ENCODE results near the gene CBX7.

CBX7 gene

GRCh38 chr22:39090426-39091064 lies 61.9 kb downstream of the CBX7 start:
- no peak for DNase-seq

DNA sequence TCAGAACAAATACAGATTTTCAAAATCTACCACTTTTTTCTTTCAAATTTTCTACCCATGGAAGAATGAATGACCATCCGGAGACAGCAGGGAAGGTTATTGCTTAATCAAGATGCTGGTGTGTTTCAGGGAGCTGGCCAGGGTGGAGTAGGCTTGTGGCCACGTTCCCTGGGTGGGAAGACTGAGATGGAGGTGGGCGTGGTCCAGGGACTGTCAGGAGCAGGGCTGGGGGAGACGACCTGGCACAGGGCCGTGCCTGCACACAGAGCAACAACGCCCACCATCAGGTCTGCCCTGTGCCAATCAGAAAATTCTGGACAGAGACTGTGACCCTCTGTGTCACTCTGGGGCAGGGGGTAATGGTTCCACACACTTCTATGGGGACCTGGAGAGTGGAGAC lies 62.6 kb downstream of the CBX7 start:
- DNase-seq = no peak

DNA sequence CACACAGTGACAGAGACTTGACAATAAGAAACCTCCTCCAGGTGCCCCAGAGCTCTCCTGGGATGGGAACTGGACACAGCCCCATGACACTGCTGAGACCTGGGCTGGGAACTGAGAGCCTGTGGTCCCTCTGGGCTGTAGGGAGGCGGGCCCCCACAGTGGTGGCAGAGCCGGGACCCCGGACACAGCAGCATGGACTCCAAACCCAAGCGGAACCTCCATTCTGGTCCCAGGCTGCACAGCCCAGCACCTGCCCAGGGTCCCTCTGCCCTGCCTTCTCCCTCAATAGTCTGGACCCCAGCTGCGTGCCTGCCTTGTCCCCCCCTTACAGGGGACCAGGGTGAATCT lies 63.8 kb downstream of the CBX7 start:
- DNase-seq = no peak

DNA sequence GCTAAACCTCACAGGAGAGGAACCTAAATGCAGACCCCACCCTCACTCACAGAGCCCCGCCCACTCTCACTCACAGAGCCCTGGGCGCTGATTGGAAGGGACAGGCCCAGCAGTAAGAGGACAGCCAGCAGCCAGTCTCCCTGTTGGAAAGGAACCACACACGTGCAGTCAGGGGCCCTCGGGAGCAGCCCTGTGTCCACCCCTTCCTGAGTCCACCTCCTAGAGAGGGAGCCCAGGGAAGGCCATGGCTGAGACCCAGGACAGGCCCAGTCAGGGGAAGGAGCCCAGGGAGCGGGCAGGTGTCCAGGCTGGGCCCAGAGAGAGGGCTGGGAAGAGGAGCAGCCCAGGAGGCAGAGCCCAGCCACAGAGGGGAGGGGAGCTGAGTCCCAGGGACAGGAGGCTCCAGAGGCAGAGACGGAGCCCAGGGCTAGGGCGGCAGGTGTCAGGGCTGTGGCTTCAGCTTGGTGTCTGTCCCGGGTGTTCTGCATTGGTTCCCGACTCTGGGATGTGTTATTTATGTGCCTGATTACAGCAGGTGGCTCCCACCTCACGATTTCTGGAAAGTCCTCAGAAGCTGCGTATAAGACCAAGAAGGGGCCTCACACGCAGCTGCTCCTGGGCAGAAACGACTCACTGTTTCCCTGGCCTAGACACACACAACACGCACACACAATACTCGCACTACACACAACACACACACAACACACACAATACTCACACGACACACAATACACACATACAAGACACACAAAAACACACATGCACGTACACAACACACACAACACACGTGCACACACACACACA lies 64.4 kb downstream of the CBX7 start:
- DNase-seq = peak; percentile 78

DNA sequence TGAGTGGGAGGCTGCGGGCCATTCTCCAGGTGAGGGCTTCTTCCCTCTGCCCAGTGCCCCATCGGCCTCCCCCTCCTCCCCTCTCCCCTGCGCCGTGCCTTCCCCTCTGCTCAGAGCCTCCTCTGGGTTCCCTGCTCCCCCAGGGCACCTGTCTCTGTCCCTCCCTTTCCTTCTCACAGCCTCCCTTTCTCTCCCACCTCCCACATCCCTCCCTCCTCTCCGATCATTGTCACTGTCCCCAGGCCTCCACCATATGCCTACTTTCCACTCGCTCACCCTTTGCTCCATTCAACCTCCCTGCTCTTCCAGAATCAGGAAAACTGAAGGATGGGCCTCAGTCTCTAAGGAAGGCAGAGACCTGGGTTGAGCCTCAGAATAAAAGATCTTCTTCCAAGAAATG lies 65.4 kb downstream of the CBX7 start:
- peak; percentile 15 for DNase-seq

GRCh38 chr22:39084666-39085065 lies 67.8 kb downstream of the CBX7 start:
- DNase-seq = no peak

DNA sequence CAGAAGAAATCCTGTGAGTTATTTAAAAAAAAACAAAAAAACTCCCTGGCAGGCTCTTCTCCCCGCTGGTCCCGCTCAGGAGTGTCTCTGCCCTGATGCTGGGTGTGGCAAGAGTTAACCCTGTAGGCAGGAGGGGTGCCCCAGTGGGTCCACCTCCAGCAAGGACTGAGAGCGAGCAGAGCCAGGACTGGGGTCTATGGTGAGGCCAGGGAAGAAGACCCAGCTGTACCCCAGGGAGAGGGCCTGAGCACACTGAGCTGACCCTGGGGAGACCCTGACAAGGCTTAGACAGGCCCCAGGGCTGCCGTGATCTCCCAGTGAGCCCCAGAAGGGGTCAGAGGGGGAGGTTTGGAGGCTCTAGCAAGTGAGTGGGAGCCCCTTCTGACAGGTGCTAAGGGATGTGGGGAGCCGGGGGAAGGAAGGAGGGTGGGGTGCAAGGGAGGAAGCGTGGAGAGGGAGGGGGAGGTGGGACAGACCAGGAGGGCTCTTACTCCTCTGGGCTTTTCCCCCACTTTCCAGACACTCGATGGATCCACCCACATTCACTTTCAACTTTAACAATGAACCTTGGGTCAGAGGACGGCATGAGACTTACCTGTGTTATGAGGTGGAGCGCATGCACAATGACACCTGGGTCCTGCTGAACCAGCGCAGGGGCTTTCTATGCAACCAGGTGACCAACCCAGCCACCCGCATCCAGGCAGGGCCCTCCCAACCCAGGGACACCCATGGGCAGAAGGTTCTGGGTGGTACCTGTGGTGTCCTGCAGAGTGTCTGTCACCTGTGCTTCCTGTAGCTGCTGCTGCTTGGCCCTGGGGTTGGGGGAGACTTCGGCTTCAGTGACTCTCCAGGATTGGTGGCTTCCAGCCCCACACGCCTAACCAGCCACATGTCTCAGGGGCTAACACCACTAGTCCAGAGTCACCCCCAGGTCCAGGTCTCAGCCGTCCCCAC lies 69.0 kb downstream of the CBX7 start:
- DNase-seq = no peak

DNA sequence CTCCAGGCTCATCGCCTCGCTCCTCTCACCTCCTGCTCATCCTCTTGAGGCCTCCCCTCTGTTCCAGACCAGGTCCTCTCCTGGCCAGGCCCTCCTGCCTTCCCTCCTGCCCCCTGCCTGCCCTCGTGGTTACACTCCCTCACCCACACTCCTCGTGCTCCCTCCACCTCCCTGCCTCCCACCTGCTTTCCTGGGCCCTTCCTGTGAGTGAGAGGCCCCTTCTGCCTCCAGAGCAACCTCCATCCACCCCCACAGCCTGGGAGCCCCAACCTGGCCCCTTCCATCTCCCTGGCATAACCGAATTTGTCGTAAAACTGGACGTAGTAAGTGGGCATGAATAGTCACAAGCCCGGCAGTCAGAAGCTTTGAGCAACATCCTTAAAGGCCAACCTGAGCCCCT lies 70.9 kb downstream of the CBX7 start:
- DNase-seq = no peak

GRCh38 chr22:39081016-39081415 lies 71.5 kb downstream of the CBX7 start:
- no peak for DNase-seq
